ENCODE measurements around the gene DVL1. TPM values are rescaled to one million over a fixed set of nuclear protein-coding genes. Genes with fewer than 3 reads are reported as not detected.

DVL1 gene
- total and polyA plus RNA-seq, 2 of the 13 experiments (the other 11 are each of a cell fraction or from before 2014, with no cell fraction given): 30.8 to 60.4 TPM

DNA sequence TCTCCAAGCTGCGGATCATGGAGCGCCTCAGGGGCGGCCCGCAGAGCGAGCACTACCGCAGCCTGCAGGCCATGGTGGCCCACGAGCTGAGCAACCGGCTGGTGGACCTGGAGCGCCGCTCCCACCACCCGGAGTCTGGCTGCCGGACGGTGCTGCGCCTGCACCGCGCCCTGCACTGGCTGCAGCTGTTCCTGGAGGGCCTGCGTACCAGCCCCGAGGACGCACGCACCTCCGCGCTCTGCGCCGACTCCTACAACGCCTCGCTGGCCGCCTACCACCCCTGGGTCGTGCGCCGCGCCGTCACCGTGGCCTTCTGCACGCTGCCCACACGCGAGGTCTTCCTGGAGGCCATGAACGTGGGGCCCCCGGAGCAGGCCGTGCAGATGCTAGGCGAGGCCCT lies 21.9 kb downstream of the DVL1 start:
- CTCF ChIA-PET (ENCODE audit: low intra/inter-chr PET ratio, low total read pairs): no interaction called here
- 89% methylated on average over 23 of the region's 40 CpGs for WGBS (ENCODE audit: low lambda C conversion rate)
- no peak overlapping the region for H2AFZ ChIP-seq (ENCODE audit: low read length)
- no peak overlapping the region for H3K4me2 ChIP-seq (ENCODE audit: low read depth, low read length)
- 0 out of 2 replicates have a peak, but pooled peaks cover 5% of the 10 kb centered on the region for H4K20me1 ChIP-seq (ENCODE audit: insufficient read depth, low read length)
- no peak for DNase-seq (ENCODE audit: low spot score)
- POLR2A ChIA-PET: interaction anchor here (1.1 kb wide), 1 partner anchor 21 kb away, joined by 4 read pairs; no protein-coding TSS in a partner anchor
- H3K79me2 ChIP-seq (ENCODE audit: insufficient read depth, low read length): peaks cover 31% of the 10 kb centered on the region
- H3K4me1 ChIP-seq (ENCODE audit: insufficient read depth, low read length): peaks cover 47% of the 10 kb centered on the region
- BruUV-seq (replicated peaks): no TSS peak
- H3K4me3 ChIP-seq (replicated peaks in 1 of 3; ENCODE audit: insufficient read depth in 1 of 3, low read depth in 2 of 3, low read length in 3 of 3): no peak overlapping the region
- ATAC-seq: no peak
- in situ Hi-C loops (cut with HindIII; ENCODE audit: extremely low pct_ligation_motif_present, low pct_unique_long_range_greater_than_20kb) (no loop called here), intact Hi-C loops (cut with micrococcal nuclease; ENCODE audit: unreplicated experiment) (no loop called here)
- no peak for FAIRE-seq
- 0 out of 5 replicates have a peak, but pooled peaks cover 0 to 4% of the 10 kb centered on the region in 2 experiments for H3K27me3 ChIP-seq (ENCODE audit: control insufficient read depth in 1 of 2, insufficient read depth in 2 of 2, low read length in 2 of 2)
- H3K27ac ChIP-seq (ENCODE audit: extremely low read length, insufficient read depth, low read length): no peak overlapping the region
- TF ChIP-seq PTBP1 (IDR thresholded peaks at IDR 0.05; ENCODE audit: low read depth, low read length, poor library complexity, severe bottlenecking) (no peak), ZZZ3 (CRISPR knock-in tag; IDR thresholded peaks at IDR 0.05; ENCODE audit: borderline replicate concordance) (no peak), TRAFD1 (CRISPR knock-in tag; IDR thresholded peaks at IDR 0.05; ENCODE audit: borderline replicate concordance) (no peak), HDAC2 (CRISPR knock-in tag; IDR thresholded peaks at IDR 0.05) (no peak), ARID5B (CRISPR knock-in tag; IDR thresholded peaks at IDR 0.05) (no peak), TP53 (CRISPR knock-in tag; conservative IDR thresholded peaks at IDR 0.05) (no peak), NFE2L2 (IDR thresholded peaks at IDR 0.05; ENCODE audit: low read length) (no peak)
- H3K36me3 ChIP-seq (replicated peaks in 1 of 2; ENCODE audit: control insufficient read depth in 1 of 2, insufficient read depth in 2 of 2, low read length in 2 of 2): peaks cover 0 to 3% of the 10 kb centered on the region in 2 experiments; a peak in 1 of 5 replicates
- no peaks in the 10 kb centered on the region for H3K9me3 ChIP-seq (ENCODE audit: low read length)
- no peak overlapping the region for H3K9ac ChIP-seq (ENCODE audit: insufficient read depth, low read depth, low read length)

Measured in HepG2 (cell line).